Colonic mucosa (tissue), 4 donors: Measurements from ENCODE around the gene ACACB. TPM values are rescaled to one million over a fixed set of nuclear protein-coding genes. Genes with fewer than 3 reads are reported as not detected.

Source experiments
- DNase-seq: peaks from one replicate; pipeline ENCODE4 v3.0.0-alpha.2; 2020
- H3K27ac ChIP-seq: fragments of 200-600 bp; one replicate; pipeline ENCODE4 v1.8.0; 2021
- H3K27me3 ChIP-seq: fragments of 200-600 bp; one replicate; pipeline ENCODE4 v1.8.0; 2021
- H3K36me3 ChIP-seq: fragments of 200-600 bp; one replicate; pipeline ENCODE4 v1.8.0; 2021
- H3K4me1 ChIP-seq: fragments of 200-600 bp; one replicate; pipeline ENCODE4 v1.8.0; 2021; ENCODE audit warnings: mild to moderate bottlenecking
- H3K4me3 ChIP-seq: fragments of 200-600 bp; one replicate; pipeline ENCODE4 v1.8.0; 2021
- H3K9ac ChIP-seq, 2 donors: one replicate each; pipeline ENCODE4 v1.7.0; 2013; ENCODE audit warnings: control low read depth in 2 of 2, low read depth in 2 of 2, low read length in 2 of 2
- H3K9me3 ChIP-seq: fragments of 200-600 bp; one replicate; pipeline ENCODE4 v1.8.0; 2021
- intact Hi-C: fragments of 100-400 bp; cut with DNase I; formaldehyde crosslinking; loops from one replicate; pipeline ENCODE4 v1.14.1; 2022
- total RNA-seq, 2 donors: library from RNA; stranded (reverse); fragmentation: NEBNext Ultra II Directional in 1 of 2; extraction: Animal tissue kit (Norgen Biotek cat#: 25700) in 1 of 2; gene quantifications; one replicate each; pipeline ENCODE4 v1.2.1, GENCODE V29; 2021
- TF ChIP-seq, protein P1 (sequence below): fragments of 200-600 bp; IDR thresholded peaks from one replicate; pipeline ENCODE4 v1.8.0; 2022; ENCODE audit warnings: antibody characterized with exemption, mild to moderate bottlenecking
- donor health status: healthy.
- donor health status: DM: no; HTN: no; CAD: no.
- donor health status: DM: no; HTN: no; CAD: no.

ACACB gene
- total RNA-seq, result 10 to 100 TPM; 21.3 to 32.8 TPM

DNA sequence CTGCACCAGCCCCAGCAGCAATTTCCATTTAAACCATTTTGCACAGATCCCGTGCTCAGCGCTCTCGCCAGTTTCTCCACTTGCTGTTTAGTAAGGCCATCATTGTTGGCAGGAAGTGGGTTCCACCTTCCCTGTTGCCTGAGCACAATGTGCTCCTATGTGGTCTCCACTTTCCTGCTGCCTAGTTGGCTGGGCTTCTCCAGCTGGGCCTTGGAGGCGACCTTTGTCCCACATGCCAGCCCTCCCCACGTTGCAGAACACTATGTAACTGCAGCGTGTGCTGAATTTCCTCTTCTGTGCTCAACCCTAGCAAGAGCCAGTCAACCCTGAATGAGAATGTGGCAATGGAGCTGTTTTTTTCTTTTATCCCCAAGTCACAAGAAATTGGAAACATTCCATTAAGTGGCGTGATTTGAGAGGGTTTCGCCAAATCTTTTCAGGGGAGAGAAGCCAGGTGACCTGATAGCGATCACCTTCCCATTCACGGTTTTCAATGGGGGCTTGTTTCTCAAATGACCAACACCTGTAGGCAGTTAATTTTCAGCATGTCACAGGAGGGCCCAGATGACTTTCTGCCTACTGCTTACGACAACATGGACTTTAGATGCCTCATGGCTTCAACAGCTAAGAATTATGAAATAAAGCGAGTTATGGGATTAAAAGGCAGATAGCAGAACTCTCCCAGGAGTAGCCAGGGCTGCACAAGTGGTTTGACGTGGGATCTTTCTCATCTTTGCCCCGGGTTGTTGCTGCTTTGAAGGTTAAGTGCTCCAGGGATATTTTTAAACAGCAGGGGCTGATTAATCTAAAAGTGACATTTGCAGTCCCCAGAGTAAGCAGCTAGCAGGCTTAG lies at the start of gene ACACB:
Gene ACACB (plus strand): TSS at position 830 of the 853 bp plus-strand sequence. CDS start 22,819 bp downstream, outside the sequence.
- Histone ChIP-seq H3K9me3 (no peaks in the 10 kb centered on the region), H3K9ac (peak within 1 kb of the TSS; percentile 15 to 35), H3K27ac (peak within 1 kb of the TSS; percentile 34), H3K27me3 (no peaks in the 10 kb centered on the region), H3K4me1 (peaks cover 9% of the 10 kb centered on the region), H3K4me3 (no peak within 1 kb of the TSS), H3K36me3 (no peaks in the 10 kb centered on the region)
- peak; percentile 74 for DNase-seq
- TF ChIP-seq, protein P1, sequence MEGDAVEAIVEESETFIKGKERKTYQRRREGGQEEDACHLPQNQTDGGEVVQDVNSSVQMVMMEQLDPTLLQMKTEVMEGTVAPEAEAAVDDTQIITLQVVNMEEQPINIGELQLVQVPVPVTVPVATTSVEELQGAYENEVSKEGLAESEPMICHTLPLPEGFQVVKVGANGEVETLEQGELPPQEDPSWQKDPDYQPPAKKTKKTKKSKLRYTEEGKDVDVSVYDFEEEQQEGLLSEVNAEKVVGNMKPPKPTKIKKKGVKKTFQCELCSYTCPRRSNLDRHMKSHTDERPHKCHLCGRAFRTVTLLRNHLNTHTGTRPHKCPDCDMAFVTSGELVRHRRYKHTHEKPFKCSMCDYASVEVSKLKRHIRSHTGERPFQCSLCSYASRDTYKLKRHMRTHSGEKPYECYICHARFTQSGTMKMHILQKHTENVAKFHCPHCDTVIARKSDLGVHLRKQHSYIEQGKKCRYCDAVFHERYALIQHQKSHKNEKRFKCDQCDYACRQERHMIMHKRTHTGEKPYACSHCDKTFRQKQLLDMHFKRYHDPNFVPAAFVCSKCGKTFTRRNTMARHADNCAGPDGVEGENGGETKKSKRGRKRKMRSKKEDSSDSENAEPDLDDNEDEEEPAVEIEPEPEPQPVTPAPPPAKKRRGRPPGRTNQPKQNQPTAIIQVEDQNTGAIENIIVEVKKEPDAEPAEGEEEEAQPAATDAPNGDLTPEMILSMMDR, result no peak
- intact Hi-C loops, result loop anchor here (10.0 kb wide), 1 partner anchor 149 kb away; no protein-coding TSS in a partner anchor

DNA sequence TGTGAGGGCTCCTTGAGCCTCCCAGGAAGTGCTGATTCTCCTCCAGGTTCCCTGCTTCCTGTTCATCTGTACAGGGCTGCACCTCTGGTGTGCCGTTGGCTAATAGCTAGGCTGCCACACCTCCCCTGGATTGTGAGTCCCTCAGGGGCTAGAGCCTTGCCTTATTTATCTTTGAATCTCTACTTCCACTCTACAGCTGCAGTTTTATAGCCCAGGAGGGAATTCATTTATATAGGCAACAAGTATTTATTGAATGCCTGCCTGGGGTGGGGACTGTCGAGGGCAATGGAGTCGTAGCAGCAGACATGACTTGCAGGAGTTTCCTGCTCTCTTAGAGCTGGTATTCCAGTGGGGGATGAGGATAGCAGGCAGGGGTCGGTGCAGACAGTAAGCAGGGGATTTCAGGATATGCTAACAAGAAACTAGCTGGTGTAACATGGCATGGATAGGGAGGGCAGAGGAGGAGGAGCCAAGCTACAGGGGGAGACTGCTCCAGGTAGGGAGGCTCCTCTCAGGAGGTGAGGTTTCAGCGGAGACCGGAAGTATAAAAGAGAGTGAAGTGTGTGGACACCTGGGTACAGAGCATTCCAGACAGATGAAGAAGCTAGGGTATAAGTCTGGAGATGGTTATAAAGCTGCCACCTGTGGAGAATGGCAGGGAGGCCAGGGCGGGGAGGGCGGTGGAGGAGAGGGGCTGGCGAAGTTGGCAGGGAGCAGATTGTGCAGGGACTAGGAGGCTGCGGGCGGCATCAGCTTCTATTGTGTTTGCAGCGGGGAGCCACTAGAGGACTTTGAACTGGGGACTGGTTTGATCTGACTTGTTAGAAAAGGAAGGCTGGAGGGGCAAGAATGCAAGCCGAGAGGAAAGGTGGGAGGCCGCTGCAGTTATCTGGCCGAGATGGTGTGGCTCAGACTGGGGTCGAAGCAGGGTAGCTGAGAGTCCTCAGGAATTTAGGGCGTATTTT lies 46.8 kb upstream of the ACACB start:
- Histone ChIP-seq H3K9me3 (no peaks in the 10 kb centered on the region), H3K27ac (peak overlapping the region; percentile 88), H3K27me3 (no peaks in the 10 kb centered on the region), H3K4me3 (peak overlapping the region; percentile 20), H3K9ac (peak overlapping the region; percentile 39 to 69), H3K4me1 (peaks cover 9% of the 10 kb centered on the region), H3K36me3 (no peaks in the 10 kb centered on the region)
- TF ChIP-seq, protein P1, result no peak
- intact Hi-C loops, result no loop called here
- peak; percentile 80 for DNase-seq

DNA sequence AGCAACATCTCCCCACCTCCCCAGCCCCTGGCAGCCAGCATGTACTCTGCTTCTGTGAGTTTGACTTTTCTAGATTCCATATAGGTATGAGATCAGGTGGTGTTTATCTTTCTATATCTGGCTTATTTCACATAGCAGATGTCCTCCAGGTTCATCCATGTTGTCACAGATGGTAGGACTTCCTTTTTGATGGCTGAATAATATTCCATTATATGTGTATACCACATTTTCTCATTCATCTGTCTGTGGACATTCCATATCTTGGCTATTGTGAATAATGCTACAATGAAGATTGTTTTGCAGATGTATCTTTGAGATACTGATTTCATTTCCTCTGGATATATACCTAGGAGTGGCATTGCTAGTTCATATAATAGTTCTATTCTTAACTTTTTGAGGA lies 41.5 kb upstream of the ACACB start:
- DNase-seq, result no peak
- H3K4me3 ChIP-seq, result no peak overlapping the region
- no peaks in the 10 kb centered on the region for H3K36me3 ChIP-seq
- H3K4me1 ChIP-seq, result no peaks in the 10 kb centered on the region
- H3K27ac ChIP-seq, result no peak overlapping the region
- no peaks in the 10 kb centered on the region for H3K27me3 ChIP-seq
- H3K9ac ChIP-seq, result no peak overlapping the region
- TF ChIP-seq, protein P1, result no peak
- H3K9me3 ChIP-seq, result no peaks in the 10 kb centered on the region
- intact Hi-C loops, result no loop called here

DNA sequence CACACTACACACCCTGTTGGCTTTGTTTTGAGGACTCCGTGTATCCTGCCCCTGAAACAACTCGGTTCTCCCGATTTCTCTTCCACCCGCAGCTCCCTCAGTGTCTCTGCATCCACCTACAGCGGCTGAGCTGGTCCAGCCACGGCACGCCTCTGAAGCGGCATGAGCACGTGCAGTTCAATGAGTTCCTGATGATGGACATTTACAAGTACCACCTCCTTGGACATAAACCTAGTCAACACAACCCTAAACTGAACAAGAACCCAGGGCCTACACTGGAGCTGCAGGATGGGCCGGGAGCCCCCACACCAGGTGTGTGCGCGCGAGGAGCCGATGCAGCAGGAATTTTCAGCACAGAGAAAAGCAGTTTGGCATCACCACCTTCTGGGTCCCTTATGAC lies 33.6 kb upstream of the ACACB start:
- H3K27ac ChIP-seq, result no peak overlapping the region
- H3K4me1 ChIP-seq, result no peaks in the 10 kb centered on the region
- H3K27me3 ChIP-seq, result no peaks in the 10 kb centered on the region
- no peak overlapping the region for H3K9ac ChIP-seq
- TF ChIP-seq, protein P1, result no peak
- no peak overlapping the region for H3K4me3 ChIP-seq
- intact Hi-C loops, result no loop called here
- no peaks in the 10 kb centered on the region for H3K9me3 ChIP-seq
- no peak for DNase-seq
- peaks cover 8% of the 10 kb centered on the region for H3K36me3 ChIP-seq

DNA sequence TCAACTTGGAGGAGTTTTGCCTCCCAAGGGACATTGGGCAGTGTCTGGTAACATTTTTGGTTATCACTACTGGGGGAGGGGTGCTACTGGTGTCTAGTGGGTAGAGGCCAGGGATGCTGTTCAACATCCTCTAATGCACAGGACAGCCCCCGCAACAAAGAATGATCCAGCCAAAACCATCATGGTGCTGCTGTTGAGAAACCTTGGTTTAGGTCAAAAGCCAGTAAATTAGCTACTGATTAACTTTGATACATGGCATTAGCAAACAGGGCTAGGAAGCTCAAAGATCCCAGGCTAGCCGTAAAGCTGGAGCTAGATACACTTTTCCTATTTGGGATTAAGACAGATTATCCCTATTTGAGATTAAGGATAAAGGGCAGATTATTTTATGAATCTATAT lies 32.0 kb upstream of the ACACB start:
- DNase-seq, result no peak
- H3K4me3 ChIP-seq, result no peak overlapping the region
- peaks cover 8% of the 10 kb centered on the region for H3K36me3 ChIP-seq
- no peak overlapping the region for H3K27ac ChIP-seq
- intact Hi-C loops, result no loop called here
- H3K9ac ChIP-seq, result no peak overlapping the region
- TF ChIP-seq, protein P1, result no peak
- no peaks in the 10 kb centered on the region for H3K27me3 ChIP-seq
- no peaks in the 10 kb centered on the region for H3K9me3 ChIP-seq
- no peaks in the 10 kb centered on the region for H3K4me1 ChIP-seq
